Stimulated activated CD4-positive, alpha-beta T cell treated with anti-CD3 and anti-CD28 coated beads, Interleukin-4, amount 100 ng/mL, for 1 hour (primary cell): ENCODE data around the gene ZNF512B.
A peak's percentile ranks its signal among the peaks of the same experiment; 100 is the strongest.
"Not testable (repeated sequence)": the region's sequence is repeated elsewhere in the genome, so short reads cannot be mapped to it uniquely, and the experiment has no call there.

ENCODE experiments used
- DNase-seq: peaks from one replicate; pipeline ENCODE4 v3.0.0-alpha.2; 2020

Gene ZNF512B

GRCh38 chr20:63963348-63963741 is 6.4 kb downstream of the ZNF512B start:
- DNase-seq = no peak

GRCh38 chr20:63962426-63963347 is 7.0 kb downstream of the ZNF512B start:
- no peak for DNase-seq

GRCh38 chr20:63961664-63962425 is 7.9 kb downstream of the ZNF512B start:
- no peak for DNase-seq

DNA sequence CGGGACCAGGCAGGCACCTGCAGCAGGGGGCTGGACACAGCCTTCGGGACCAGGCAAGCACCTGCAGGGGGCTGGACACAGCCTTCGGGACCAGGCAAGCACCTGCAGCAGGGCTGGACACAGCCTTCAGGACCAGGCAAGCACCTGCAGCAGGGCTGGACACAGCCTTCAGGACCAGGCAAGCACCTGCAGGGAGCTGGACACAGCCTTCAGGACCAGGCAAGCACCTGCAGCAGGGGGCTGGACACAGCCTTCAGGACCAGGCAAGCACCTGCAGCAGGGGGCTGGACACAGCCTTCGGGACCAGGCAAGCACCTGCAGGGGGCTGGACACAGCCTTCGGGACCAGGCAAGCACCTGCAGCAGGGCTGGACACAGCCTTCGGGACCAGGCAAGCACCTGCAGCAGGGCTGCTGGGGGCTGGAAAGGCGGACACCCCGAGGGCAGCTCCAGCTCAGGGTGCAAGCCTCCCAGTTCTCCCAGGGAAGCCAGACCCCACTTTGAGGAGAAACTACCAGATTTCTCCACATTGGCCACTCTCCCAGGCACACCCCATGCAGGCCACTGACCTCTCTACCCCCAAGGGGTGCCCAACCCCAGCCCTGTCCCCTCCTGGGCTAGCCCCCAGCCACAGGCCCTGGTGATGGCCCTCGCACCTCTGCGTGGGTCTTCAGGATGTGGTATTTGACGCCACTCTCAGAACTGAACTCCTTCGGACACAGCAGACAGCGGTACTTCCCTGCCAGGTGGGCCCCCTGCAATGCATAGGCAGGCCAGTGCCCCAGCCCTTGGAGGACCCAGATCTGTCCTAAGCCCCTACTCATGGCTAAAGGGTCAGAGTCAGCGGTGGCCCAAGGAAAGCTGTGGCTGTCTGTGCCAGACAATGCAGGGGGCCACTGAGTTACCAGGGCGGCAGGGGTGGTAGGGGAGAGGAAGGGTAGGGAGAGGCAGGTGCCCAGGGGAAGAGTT is 8.8 kb downstream of the ZNF512B start:
- not testable (repeated sequence) for DNase-seq

GRCh38 chr20:63959699-63960075 is 10.0 kb downstream of the ZNF512B start:
- DNase-seq = no peak

DNA sequence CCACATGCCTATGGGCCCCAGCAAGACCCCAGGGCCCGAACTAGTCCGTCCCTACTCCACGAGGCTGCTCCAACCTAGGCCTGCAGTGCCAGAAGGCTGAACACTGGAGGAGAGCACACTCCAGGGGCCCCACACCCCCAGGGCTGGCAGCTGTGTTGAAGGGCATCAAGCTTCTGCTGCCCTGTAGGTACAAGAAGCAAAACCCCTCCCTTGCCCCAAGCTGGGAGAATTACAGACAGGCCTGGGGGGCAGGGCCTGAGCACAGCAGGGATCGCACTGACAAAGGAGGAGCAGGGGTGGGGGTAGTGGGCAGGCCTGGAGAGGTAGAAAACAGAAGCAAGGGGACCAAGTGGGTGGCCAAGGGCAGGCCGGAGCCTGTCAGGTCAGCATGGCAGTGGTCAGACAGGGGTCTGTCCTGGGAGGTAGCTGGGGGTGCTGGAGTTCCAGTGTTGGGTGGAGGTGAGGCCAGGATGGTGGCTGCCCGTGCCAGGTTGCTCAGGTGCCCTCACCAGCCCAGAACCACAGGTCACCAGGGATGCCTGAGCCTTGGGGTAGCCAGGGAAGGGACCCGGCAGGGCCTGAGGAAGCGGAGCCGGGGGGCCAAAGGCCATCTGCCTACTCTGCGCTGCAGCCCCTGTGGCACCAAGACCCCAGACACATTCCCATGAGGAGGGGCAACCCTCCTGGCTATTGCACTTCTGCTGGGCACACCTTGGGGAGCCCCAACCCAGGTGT is 10.6 kb downstream of the ZNF512B start:
- DNase-seq = no peak

- DNase-seq = no peak
Observed at GRCh38 chr20:63958471-63958870, 11.3 kb downstream of the ZNF512B start.

GRCh38 chr20:63957690-63958441 is 11.9 kb downstream of the ZNF512B start:
- DNase-seq = peak; percentile 61

- DNase-seq = peak; percentile 79
Observed at GRCh38 chr20:63957004-63957689, 12.6 kb downstream of the ZNF512B start.

DNA sequence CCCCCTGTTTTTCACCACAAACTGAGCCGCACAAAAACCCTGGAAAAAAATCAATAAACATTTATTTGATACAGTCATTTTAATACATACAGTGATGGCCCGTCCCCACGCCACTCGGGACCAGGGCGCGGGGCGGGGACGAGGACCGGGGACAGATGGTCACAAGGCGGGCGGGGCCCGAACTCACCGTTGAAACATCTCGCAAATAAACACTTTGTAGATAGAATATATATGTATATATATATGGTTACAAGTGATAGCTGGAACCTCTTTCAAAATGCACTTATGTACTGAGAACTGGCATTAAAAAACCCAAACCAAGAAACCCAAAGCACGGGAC is 13.1 kb downstream of the ZNF512B start:
- no peak for DNase-seq

GRCh38 chr20:63955827-63956663 is 13.7 kb downstream of the ZNF512B start, which contains the start of gene UCKL1:
Gene UCKL1 (minus strand): TSS chr20:63956416. CDS start chr20:63956372, 44 bp downstream.
- DNase-seq = peak; percentile 88

- peak; percentile 49 for DNase-seq
Observed at GRCh38 chr20:63955281-63955826, 14.4 kb downstream of the ZNF512B start.

- no peak for DNase-seq
Observed at GRCh38 chr20:63953764-63954429, 15.8 kb downstream of the ZNF512B start.

- no peak for DNase-seq
Observed at GRCh38 chr20:63952769-63953168, 17.0 kb downstream of the ZNF512B start.

DNA sequence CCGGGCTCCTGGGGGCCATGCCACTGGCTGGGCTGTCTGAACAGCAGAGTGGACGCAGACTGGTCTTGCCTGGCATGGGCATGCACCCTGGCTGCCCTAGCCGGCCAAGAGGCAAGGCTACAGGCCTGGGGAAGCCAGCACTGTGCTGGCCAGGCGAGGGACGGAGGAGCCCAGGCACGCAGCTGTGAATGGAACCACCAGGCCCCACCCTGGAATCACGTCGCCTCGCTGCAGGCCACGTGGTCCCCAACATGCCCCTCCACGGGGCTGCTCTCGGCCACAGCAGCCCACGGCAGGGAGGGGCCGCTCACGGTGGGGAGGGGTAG is 17.6 kb downstream of the ZNF512B start:
- DNase-seq = no peak

DNA sequence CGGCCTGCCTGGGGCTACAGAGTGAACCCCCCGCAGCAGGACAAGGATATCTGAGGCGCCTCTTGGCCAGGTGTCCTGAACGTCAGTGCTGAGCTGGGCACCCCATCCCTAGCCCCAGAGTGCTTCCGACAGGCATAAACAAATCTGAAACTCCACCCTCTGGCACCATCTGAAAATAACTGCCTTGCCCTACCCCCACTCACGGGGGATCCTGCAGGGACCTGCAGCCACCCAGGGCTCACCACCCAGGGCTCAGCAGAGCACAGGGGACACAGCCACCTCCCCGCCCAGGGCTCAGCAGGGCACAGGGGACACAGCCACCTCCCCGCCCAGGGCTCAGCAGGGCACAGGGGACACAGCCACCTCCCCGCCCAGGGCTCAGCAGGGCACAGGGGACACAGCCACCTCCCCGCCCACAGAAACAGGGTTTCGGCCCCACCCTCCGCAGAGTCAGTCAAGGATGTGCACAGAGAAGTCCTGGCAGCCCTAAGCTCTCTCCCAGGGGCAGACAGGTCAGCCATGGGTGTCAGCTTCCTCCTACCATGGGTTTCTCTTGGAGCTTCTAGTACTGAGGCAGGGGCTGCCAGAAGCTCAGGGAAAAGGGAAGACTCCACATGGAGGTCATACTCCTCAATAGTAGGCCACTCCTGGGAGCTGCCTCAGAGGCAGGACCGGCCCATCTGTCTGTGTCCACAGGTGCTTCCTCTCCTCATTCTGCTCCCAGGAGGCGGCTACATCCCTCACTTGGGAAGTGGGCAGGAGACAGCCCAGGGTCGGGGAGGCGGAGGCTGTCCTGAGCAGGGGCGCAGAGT is 18.1 kb downstream of the ZNF512B start:
- DNase-seq = no peak

- no peak for DNase-seq
Observed at GRCh38 chr20:63950701-63951397, 18.9 kb downstream of the ZNF512B start.
